Lower leg skin (tissue), 4 donors: ENCODE measurements around the gene CDH23. TPM values are rescaled to one million over a fixed set of nuclear protein-coding genes. Genes with fewer than 3 reads are reported as not detected.

Experiments used
- DNase-seq, 2 donors: peaks; one replicate each; pipeline ENCODE4 v3.0.0-alpha.2; 2019; ENCODE audit warnings: low spot score in 2 of 2
- H3K4me3 ChIP-seq: fragments of 200-600 bp; sonication (generic); 2 replicates; pipeline ENCODE4 v1.5.1; 2017; ENCODE audit warnings: mild to moderate bottlenecking, low read depth; ENCODE audit not compliant: poor library complexity, severe bottlenecking
- POLR2A ChIP-seq, 2 donors: fragments of 450-650 bp; IDR thresholded peaks; one replicate each; pipeline ENCODE4 v1.6.1; 2016 to 2017; ENCODE audit warnings: antibody characterized with exemption in 2 of 2, mild to moderate bottlenecking in 1 of 2, moderate library complexity in 1 of 2
- WGBS, 2 donors: methylation state at CpG; one replicate each; pipeline ENCODE4 v1.1.5; 2018; 5-methylcytosine and 5-hydroxymethylcytosine counted together
- intact Hi-C: fragments of 100-400 bp; cut with DNase I; formaldehyde crosslinking; loops from one replicate; pipeline ENCODE4 v1.15.0; 2023; ENCODE audit warnings: low total_unique reads
- total RNA-seq, 4 donors: library from RNA; depleted of rRNA; stranded (reverse); fragments of >200 nt; gene quantifications; one replicate each; pipeline ENCODE4 v1.1.0, GENCODE V29; 2016
- TF ChIP-seq, protein P1 (sequence below), 3 donors: fragments of 450-650 bp; IDR thresholded peaks; one replicate each; pipeline ENCODE4 v1.5.1; 2016; ENCODE audit warnings: antibody characterized with exemption in 3 of 3, mild to moderate bottlenecking in 3 of 3, moderate library complexity in 2 of 3

The CDH23 gene
- total RNA-seq, 4 donors from 2014 or later, result 1.7 to 9.2 (median 2.6) TPM

DNA sequence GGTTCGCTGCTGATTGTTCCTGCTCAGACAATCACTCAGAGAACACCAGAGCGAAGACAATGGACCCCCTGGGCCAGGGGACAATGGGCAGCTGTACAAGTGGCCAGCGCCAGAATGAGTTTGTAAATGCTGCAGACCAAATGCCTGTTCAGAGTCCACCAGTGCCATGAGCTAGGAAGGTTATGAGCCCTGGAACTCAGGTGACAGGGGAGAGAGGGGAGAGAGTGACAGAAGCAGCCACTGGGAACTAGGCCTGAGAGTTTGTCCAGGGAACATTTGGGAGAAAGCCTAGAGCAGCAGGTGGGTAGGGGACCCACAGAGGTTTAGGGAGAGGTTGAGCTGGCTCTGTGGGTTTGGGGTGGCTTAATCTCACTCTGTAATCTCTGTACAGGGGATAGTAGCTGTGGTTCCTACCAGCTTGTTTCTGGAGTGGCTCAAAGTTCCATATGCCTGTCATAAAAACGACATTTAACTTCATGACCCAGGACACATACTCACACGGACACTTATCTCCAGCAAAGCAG is 262.5 kb downstream of the CDH23 start:
- no peak for DNase-seq
- 84 to 86% methylated on average over 5 of the region's 5 CpGs for WGBS, 2 donors
- TF ChIP-seq, protein P1, sequence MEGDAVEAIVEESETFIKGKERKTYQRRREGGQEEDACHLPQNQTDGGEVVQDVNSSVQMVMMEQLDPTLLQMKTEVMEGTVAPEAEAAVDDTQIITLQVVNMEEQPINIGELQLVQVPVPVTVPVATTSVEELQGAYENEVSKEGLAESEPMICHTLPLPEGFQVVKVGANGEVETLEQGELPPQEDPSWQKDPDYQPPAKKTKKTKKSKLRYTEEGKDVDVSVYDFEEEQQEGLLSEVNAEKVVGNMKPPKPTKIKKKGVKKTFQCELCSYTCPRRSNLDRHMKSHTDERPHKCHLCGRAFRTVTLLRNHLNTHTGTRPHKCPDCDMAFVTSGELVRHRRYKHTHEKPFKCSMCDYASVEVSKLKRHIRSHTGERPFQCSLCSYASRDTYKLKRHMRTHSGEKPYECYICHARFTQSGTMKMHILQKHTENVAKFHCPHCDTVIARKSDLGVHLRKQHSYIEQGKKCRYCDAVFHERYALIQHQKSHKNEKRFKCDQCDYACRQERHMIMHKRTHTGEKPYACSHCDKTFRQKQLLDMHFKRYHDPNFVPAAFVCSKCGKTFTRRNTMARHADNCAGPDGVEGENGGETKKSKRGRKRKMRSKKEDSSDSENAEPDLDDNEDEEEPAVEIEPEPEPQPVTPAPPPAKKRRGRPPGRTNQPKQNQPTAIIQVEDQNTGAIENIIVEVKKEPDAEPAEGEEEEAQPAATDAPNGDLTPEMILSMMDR (IDR thresholded peaks at IDR 0.05), result no peak
- TF ChIP-seq POLR2A (IDR thresholded peaks at IDR 0.05), result no peak
- no peak overlapping the region for H3K4me3 ChIP-seq
- intact Hi-C loops, result no loop called here

DNA sequence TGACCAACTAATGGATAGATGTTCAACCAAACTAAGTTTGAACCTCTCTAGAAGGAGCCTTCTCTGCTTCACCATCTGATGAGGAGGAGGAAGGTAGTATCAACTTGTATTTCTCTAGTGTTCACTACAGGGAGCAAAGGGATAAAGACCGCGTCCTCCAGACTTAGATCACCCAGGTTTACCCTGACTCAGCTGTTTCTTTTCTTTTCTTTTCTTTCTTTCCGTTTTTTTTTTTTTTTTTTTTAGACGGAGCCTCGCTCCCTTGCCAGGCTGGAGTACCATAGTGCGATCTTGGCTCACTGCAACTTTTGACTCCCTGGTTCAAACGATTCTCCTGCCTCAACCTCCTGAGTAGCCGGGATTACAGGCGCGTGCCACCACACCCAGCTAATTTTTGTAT is 263.0 kb downstream of the CDH23 start:
- no peak for DNase-seq
- no peak overlapping the region for H3K4me3 ChIP-seq
- intact Hi-C loops, result no loop called here
- 84 to 86% methylated on average over 10 of the region's 10 CpGs for WGBS, 2 donors
- TF ChIP-seq, protein P1 (IDR thresholded peaks at IDR 0.05), result no peak
- TF ChIP-seq POLR2A (IDR thresholded peaks at IDR 0.05), result no peak

DNA sequence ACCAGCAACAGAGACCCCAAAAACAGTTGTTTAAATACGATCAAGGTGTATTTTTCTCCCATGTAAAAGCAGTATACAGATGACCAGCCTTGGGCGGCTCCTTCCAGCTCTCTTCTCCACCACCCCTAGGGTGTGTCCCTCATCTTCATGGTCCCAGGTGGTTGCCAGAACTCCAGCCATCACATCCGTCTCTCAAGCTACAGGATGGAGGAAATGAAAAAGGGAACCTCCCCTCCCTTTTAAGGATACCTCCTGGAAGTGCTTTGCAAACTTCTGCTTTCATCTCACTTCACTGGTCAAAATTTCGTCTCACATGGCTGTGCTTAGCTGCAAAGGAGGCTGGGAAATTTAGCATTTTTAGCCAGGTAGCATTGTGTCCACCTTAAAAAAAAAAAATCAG is 263.6 kb downstream of the CDH23 start:
- H3K4me3 ChIP-seq, result no peak overlapping the region
- TF ChIP-seq, protein P1 (IDR thresholded peaks at IDR 0.05), result no peak
- TF ChIP-seq POLR2A (IDR thresholded peaks at IDR 0.05), result no peak
- DNase-seq, result no peak
- 85 to 87% methylated on average over 4 of the region's 4 CpGs for WGBS, 2 donors
- intact Hi-C loops, result no loop called here

DNA sequence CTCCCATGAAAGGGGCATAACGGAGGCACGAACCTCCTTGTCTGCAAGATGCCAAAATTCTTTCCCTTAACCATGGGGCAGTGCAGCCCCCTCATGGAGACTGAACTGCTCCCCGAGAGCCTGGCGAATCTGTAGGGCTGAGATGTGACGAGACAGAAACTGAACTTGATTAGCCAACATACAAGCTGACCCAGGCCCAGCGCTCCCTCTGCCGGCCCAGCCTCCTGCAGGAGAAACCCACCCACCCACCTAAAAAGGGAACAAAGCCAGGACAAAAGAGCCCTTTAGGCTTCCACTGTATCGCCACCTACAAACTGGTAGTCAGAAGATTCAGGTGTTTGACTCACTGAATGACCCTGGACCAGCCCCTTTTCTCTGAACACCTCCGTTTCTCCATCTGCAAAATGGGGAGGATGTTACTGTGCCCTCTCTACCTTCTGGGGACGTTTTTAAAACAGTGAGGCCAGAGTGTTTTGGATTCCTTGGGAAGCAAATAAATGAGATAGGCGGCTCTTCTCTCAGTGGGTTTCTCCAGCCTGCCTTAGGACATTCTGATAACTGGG is 264.4 kb downstream of the CDH23 start:
- WGBS, 2 donors, result 68 to 75% methylated on average over 11 of the region's 11 CpGs
- intact Hi-C loops, result no loop called here
- no peak for DNase-seq
- TF ChIP-seq, protein P1 (IDR thresholded peaks at IDR 0.05), result no peak
- TF ChIP-seq POLR2A (IDR thresholded peaks at IDR 0.05), result no peak
- no peak overlapping the region for H3K4me3 ChIP-seq

DNA sequence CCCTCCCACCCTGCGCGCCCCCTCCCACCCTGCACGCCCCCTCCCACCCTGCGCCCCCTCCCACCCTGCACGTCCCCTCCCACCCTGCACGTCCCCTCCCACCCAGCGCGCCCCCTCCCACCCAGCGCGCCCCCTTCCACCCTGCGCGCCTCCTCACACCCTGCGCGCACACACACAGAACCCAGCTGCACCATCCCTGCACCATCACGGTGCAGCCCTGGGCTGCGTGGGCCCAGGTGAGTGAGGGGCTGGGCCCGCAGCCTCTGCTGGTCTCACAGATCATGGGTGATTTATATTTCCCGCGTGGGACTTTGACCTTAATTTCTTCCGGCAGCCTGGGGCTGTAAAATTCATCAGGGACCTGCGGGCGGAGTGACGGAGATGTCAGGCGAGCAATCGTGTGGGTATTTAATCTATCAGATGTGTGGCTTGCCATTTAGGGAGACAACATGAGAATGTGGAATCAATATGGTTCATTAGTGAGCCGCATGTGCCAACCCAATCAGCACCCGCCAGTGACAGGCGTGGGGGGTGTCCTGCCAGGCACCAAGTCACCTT is 265.1 kb downstream of the CDH23 start:
- TF ChIP-seq POLR2A (IDR thresholded peaks at IDR 0.05), result no peak
- TF ChIP-seq, protein P1 (IDR thresholded peaks at IDR 0.05), result no peak
- WGBS, 2 donors, result 81 to 84% methylated on average over 14 to 19 of the region's 28 CpGs
- intact Hi-C loops, result no loop called here
- no peak overlapping the region for H3K4me3 ChIP-seq
- no peak for DNase-seq
